H1 (cell line): ENCODE data around the gene FRZB. TPM values are rescaled to one million over a fixed set of nuclear protein-coding genes. Genes with fewer than 3 reads are reported as not detected.

Experiments
- CTCF ChIA-PET: fragments of 300-600 bp; sonication (Branson Sonifier 250); formaldehyde crosslinking; loops from one replicate; lab custom pipeline; 2021; ENCODE audit not compliant: partially characterized antibody; lab: Charles Lee
- POLR2A ChIA-PET: fragments of 300-600 bp; sonication (Branson Sonifier 250); formaldehyde crosslinking; loops from one replicate; lab custom pipeline; 2021; ENCODE audit warnings: inconsistent platforms; ENCODE audit not compliant: partially characterized antibody; lab: Charles Lee
- DNase-seq, 2 experiments: peaks; one replicate each; pipeline versions ENCODE4 v3.0.0 to v3.0.0-alpha.2; 2010 to 2022; ENCODE audit warnings: low spot score in 2 of 2, low read depth in 1 of 2, mixed read lengths in 1 of 2
- FAIRE-seq: peaks from 2 replicates; lab custom pipeline; 2011; peaks lifted over from hg19 to GRCh38; lab: Jason Lieb, UNC
- H2AFZ ChIP-seq: 2 replicates; pipeline ENCODE4 v1.8.1; 2012; ENCODE audit warnings: low read length, inconsistent platforms
- H2AK5ac ChIP-seq: 2 replicates; pipeline ENCODE4 v1.6.1; 2013; ENCODE audit warnings: low read depth, low read length
- H2BK120ac ChIP-seq: replicated peaks from 2 replicates; pipeline ENCODE3; 2013; ENCODE audit warnings: low read depth, low read length, inconsistent platforms
- H2BK12ac ChIP-seq: 2 replicates; pipeline ENCODE4 v1.6.1; 2013; ENCODE audit warnings: low read depth, low read length
- H2BK15ac ChIP-seq: 2 replicates; pipeline ENCODE4 v1.6.1; 2013; ENCODE audit warnings: low read length
- H2BK20ac ChIP-seq: 2 replicates; pipeline ENCODE4 v1.6.1; 2013; ENCODE audit warnings: low read length
- H2BK5ac ChIP-seq: 2 replicates; pipeline ENCODE4 v1.6.1; 2013; ENCODE audit warnings: low read depth, low read length
- H3K14ac ChIP-seq: 2 replicates; pipeline ENCODE4 v1.6.1; 2013; ENCODE audit warnings: inconsistent platforms; ENCODE audit not compliant: insufficient read length
- H3K18ac ChIP-seq: 2 replicates; pipeline ENCODE4 v1.6.1; 2013; ENCODE audit warnings: low read length; ENCODE audit errors: extremely low read depth
- H3K23ac ChIP-seq: 2 replicates; pipeline ENCODE4 v1.6.1; 2013; ENCODE audit warnings: inconsistent platforms; ENCODE audit not compliant: insufficient read length
- H3K23me2 ChIP-seq: 2 replicates; pipeline ENCODE4 v1.6.1; 2013; ENCODE audit warnings: low read depth, low read length
- H3K27ac ChIP-seq: 2 replicates; pipeline ENCODE4 v1.6.1; 2011; ENCODE audit warnings: low read depth, low read length, inconsistent platforms
- H3K27me3 ChIP-seq, 4 experiments: replicated peaks in 1 of 4; 1 replicate in 1 of 4; 2 replicates in 3 of 4; pipeline versions ENCODE4 v1.6.1 to v1.8.1; 2011 to 2013; ENCODE audit warnings: low read length in 3 of 4, mild to moderate bottlenecking in 3 of 4, inconsistent platforms in 2 of 4, mixed read lengths in 2 of 4, moderate library complexity in 1 of 4; ENCODE audit not compliant: control insufficient read depth in 3 of 4, insufficient read depth in 3 of 4; ENCODE audit errors: extremely low read depth in 1 of 4
- H3K36me3 ChIP-seq, 4 experiments: 2 replicates each; pipeline versions ENCODE4 v1.6.1 to v1.8.1; 2011 to 2013; ENCODE audit warnings: mild to moderate bottlenecking in 4 of 4, low read length in 3 of 4, moderate library complexity in 2 of 4, control low read depth in 1 of 4, inconsistent platforms in 1 of 4; ENCODE audit not compliant: insufficient read depth in 4 of 4, control insufficient read depth in 2 of 4
- H3K4ac ChIP-seq: replicated peaks from 2 replicates; pipeline ENCODE3; 2013; ENCODE audit warnings: low read length, low read depth, mixed read lengths, inconsistent platforms; ENCODE audit not compliant: insufficient read length
- H3K4me1 ChIP-seq, 4 experiments: replicated peaks in 1 of 4; 1 replicate in 1 of 4; 2 replicates in 3 of 4; pipeline versions ENCODE4 v1.6.1 to v1.8.1; 2011 to 2013; ENCODE audit warnings: low read length in 3 of 4, inconsistent platforms in 2 of 4, mixed read lengths in 1 of 4; ENCODE audit not compliant: insufficient read depth in 4 of 4, control insufficient read depth in 3 of 4
- H3K4me2 ChIP-seq, 2 experiments: 2 replicates each; pipeline versions ENCODE4 v1.6.1 to v1.8.1; 2011 to 2013; ENCODE audit warnings: low read depth in 2 of 2, low read length in 2 of 2, control low read depth in 1 of 2, inconsistent platforms in 1 of 2, mild to moderate bottlenecking in 1 of 2; ENCODE audit not compliant: insufficient read depth in 1 of 2
- H3K4me3 ChIP-seq, 4 experiments: fragments of 200-600, 300-600 bp in 1 of 4; sonication (generic), shearing (Covaris generic), sonication (Bioruptor Twin) in 1 of 4; 2 replicates each; pipeline versions ENCODE4 v1.5.1 to v1.8.1; 2011 to 2016; ENCODE audit warnings: low read length in 4 of 4, low read depth in 3 of 4, control low read depth in 2 of 4, inconsistent platforms in 2 of 4, mild to moderate bottlenecking in 2 of 4, mixed read lengths in 1 of 4, moderate library complexity in 1 of 4; ENCODE audit not compliant: insufficient read depth in 2 of 4; ENCODE audit errors: extremely low read depth in 1 of 4
- H3K56ac ChIP-seq: replicated peaks from 2 replicates; pipeline ENCODE3; 2013; ENCODE audit warnings: low read depth, mild to moderate bottlenecking, mixed read lengths, low read length, inconsistent platforms; ENCODE audit not compliant: insufficient read length
- H3K79me1 ChIP-seq: 2 replicates; pipeline ENCODE4 v1.6.1; 2013; ENCODE audit warnings: low read depth, low read length, control low read depth
- H3K79me2 ChIP-seq, 2 experiments: 2 replicates each; pipeline versions ENCODE4 v1.6.1 to v1.8.1; 2012 to 2013; ENCODE audit warnings: low read length in 2 of 2, mild to moderate bottlenecking in 2 of 2, inconsistent platforms in 1 of 2; ENCODE audit not compliant: insufficient read depth in 2 of 2, control insufficient read depth in 1 of 2
- H3K9ac ChIP-seq, 4 experiments: replicated peaks in 1 of 4; 1 replicate in 1 of 4; 2 replicates in 3 of 4; pipeline versions ENCODE4 v1.6.1 to v1.8.1; 2011 to 2013; ENCODE audit warnings: low read depth in 3 of 4, low read length in 3 of 4, control low read depth in 2 of 4, mild to moderate bottlenecking in 2 of 4, moderate library complexity in 2 of 4, inconsistent platforms in 1 of 4; ENCODE audit errors: extremely low read depth in 1 of 4
- H3K9me3 ChIP-seq, 2 experiments: 2 replicates each; pipeline versions ENCODE4 v1.6.1 to v1.8.1; 2012 to 2013; ENCODE audit warnings: mild to moderate bottlenecking in 2 of 2, moderate library complexity in 2 of 2, control low read depth in 1 of 2, inconsistent platforms in 1 of 2, low read depth in 1 of 2, low read length in 1 of 2, mixed read lengths in 1 of 2; ENCODE audit not compliant: insufficient read depth in 2 of 2
- H4K20me1 ChIP-seq, 2 experiments: replicated peaks in 1 of 2; 2 replicates each; pipeline versions ENCODE3 to v1.8.1; 2011 to 2013; ENCODE audit warnings: inconsistent platforms in 2 of 2, low read length in 2 of 2, mild to moderate bottlenecking in 1 of 2; ENCODE audit not compliant: insufficient read depth in 2 of 2, control insufficient read depth in 1 of 2
- H4K5ac ChIP-seq: 2 replicates; pipeline ENCODE4 v1.6.1; 2013; ENCODE audit warnings: low read length, low read depth, mixed read lengths, inconsistent platforms; ENCODE audit not compliant: insufficient read length
- H4K8ac ChIP-seq: 2 replicates; pipeline ENCODE4 v1.8.0; 2013; ENCODE audit warnings: mild to moderate bottlenecking, moderate library complexity, low read length, inconsistent platforms; ENCODE audit not compliant: insufficient read depth; ENCODE audit errors: extremely low read depth
- H4K91ac ChIP-seq: replicated peaks from 2 replicates; pipeline ENCODE3; 2013; ENCODE audit warnings: low read length, mixed read lengths, inconsistent platforms; ENCODE audit not compliant: insufficient read length
- RXRA ChIP-seq: IDR thresholded peaks from 2 replicates; pipeline ENCODE4 v1.6.1; 2011; ENCODE audit warnings: low read depth, mild to moderate bottlenecking, low read length, moderate library complexity; ENCODE audit not compliant: insufficient read depth
- polyA plus RNA-seq, 7 experiments: library from polyadenylated mRNA; depleted of rRNA in 3 of 7; stranded (reverse) in 5 of 7; unstranded in 2 of 7; fragments of >200 nt in 5 of 7; fragments of 200-250 nt in 2 of 7; gene quantifications; 1 replicate in 5 of 7; 2 replicates in 1 of 7; 4 replicates in 1 of 7; pipeline versions ENCODE4 v1.2.1 to v1.2.3, GENCODE V29; 2011 to 2013; ENCODE audit warnings: missing spikeins in 2 of 7, mixed read lengths in 2 of 7
- total RNA-seq: library from RNA; stranded (reverse); fragmentation: NEBNext Ultra II Directional; extraction: Animal tissue kit (Norgen Biotek cat#: 25700); gene quantifications from 2 replicates; pipeline ENCODE4 v1.2.1, GENCODE V29; 2021

FRZB gene
- total and polyA plus RNA-seq, 2 of the 8 experiments (the other 6 are each of a cell fraction or from before 2014, with no cell fraction given) = 4.4 to 4.6 TPM

DNA sequence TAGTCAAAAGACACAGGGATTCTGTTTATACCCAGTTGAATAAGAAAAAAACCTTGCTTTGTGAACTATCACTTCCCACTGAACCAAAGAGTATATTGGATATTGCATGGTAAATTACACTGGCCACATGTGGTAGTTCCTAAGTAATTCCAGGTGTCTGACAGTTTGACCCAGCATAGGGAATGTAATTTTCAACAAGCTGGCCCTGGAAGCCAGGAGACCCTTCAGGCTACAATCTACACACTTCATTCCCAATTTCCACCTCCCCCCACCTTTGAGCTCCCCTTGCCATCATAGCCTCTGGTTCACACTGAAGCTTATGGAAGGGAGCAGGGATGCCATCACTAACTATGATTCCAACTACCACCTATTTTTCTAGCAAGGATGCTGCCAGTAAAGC, 2.8 kb downstream of the FRZB start:
- H3K79me2 ChIP-seq = no peaks in the 10 kb centered on the region
- H3K18ac ChIP-seq = no peak overlapping the region
- H2AK5ac ChIP-seq = no peak overlapping the region
- H3K4me1 ChIP-seq = peaks cover 3 to 14% (median 7%) of the 10 kb centered on the region in 4 experiments; a peak in 6 of 7 replicates
- no peak overlapping the region for H4K5ac ChIP-seq
- H4K91ac ChIP-seq = no peak overlapping the region
- no peaks in the 10 kb centered on the region for H3K79me1 ChIP-seq
- POLR2A ChIA-PET = no interaction called here
- no peak overlapping the region for H2BK12ac ChIP-seq
- no peak overlapping the region for H2AFZ ChIP-seq
- DNase-seq = no peak
- H3K23ac ChIP-seq = no peak overlapping the region
- H4K8ac ChIP-seq = no peak overlapping the region
- no peaks in the 10 kb centered on the region for H4K20me1 ChIP-seq
- FAIRE-seq = no peak
- no peaks in the 10 kb centered on the region for H3K9me3 ChIP-seq
- no peak overlapping the region for H3K4me3 ChIP-seq
- no peak overlapping the region for H2BK120ac ChIP-seq
- H3K27ac ChIP-seq = no peak overlapping the region
- H2BK15ac ChIP-seq = no peak overlapping the region
- no peak overlapping the region for H3K4me2 ChIP-seq
- TF ChIP-seq RXRA = no peak
- H3K4ac ChIP-seq = no peak overlapping the region
- no peak overlapping the region for H3K56ac ChIP-seq
- H3K36me3 ChIP-seq = no peaks in the 10 kb centered on the region
- H3K23me2 ChIP-seq = peaks cover 15% of the 10 kb centered on the region
- H3K14ac ChIP-seq = no peak overlapping the region
- H2BK20ac ChIP-seq = no peak overlapping the region
- H2BK5ac ChIP-seq = no peak overlapping the region
- no peak overlapping the region for H3K9ac ChIP-seq
- H3K27me3 ChIP-seq = peaks cover 2 to 19% (median 12%) of the 10 kb centered on the region in 4 experiments
- CTCF ChIA-PET = interaction anchor here (1.0 to 4.0 kb wide), 18 partner anchors 8 to 116 kb away, joined by 3 to 19 read pairs (median 7); no protein-coding TSS in a partner anchor
